ENCODE measurements around the gene GLI2.

- TF ChIP-seq, protein P1, sequence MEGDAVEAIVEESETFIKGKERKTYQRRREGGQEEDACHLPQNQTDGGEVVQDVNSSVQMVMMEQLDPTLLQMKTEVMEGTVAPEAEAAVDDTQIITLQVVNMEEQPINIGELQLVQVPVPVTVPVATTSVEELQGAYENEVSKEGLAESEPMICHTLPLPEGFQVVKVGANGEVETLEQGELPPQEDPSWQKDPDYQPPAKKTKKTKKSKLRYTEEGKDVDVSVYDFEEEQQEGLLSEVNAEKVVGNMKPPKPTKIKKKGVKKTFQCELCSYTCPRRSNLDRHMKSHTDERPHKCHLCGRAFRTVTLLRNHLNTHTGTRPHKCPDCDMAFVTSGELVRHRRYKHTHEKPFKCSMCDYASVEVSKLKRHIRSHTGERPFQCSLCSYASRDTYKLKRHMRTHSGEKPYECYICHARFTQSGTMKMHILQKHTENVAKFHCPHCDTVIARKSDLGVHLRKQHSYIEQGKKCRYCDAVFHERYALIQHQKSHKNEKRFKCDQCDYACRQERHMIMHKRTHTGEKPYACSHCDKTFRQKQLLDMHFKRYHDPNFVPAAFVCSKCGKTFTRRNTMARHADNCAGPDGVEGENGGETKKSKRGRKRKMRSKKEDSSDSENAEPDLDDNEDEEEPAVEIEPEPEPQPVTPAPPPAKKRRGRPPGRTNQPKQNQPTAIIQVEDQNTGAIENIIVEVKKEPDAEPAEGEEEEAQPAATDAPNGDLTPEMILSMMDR (IDR thresholded peaks at IDR 0.05; ENCODE audit: low read depth, low read length) = no peak
- TF ChIP-seq MYC (IDR thresholded peaks at IDR 0.05; ENCODE audit: low read depth, low read length) (no peak), POLR2A (IDR thresholded peaks at IDR 0.05; ENCODE audit: extremely low read depth, insufficient read length) (no peak)
Measured at GRCh38 chr2:120734930-120735651, 577 bp upstream of the GLI2 start.

Data from NB4 (cell line).